Activated CD4-positive, alpha-beta T cell treated with anti-CD3 and anti-CD28 coated beads, Interleukin-10, Interleukin-2, amounts not matched to agents 100 ng/mL and 50 ng/mL, durations not matched to agents 16 hours and 8 hours (primary cell): ENCODE measurements around the gene RAB40B.

ENCODE experiments used
- DNase-seq: peaks from one replicate; pipeline ENCODE4 v3.0.0-alpha.2; 2020

The RAB40B gene

GRCh38 chr17:82690786-82691489 is 7.6 kb downstream of the RAB40B start:
- no peak for DNase-seq

GRCh38 chr17:82689077-82689476 is 9.4 kb downstream of the RAB40B start:
- DNase-seq: no peak

- no peak for DNase-seq
Observed at GRCh38 chr17:82687871-82688270, 10.6 kb downstream of the RAB40B start.

GRCh38 chr17:82687375-82687861 is 11.1 kb downstream of the RAB40B start:
- no peak for DNase-seq

GRCh38 chr17:82686366-82687324 is 11.9 kb downstream of the RAB40B start:
- DNase-seq: no peak

GRCh38 chr17:82685291-82685690 is 13.2 kb downstream of the RAB40B start:
- DNase-seq: no peak

GRCh38 chr17:82684228-82684841 is 14.2 kb downstream of the RAB40B start:
- DNase-seq: no peak

GRCh38 chr17:82683534-82683933 is 15.0 kb downstream of the RAB40B start:
- DNase-seq: no peak

GRCh38 chr17:82681547-82681946 is 17.0 kb downstream of the RAB40B start:
- no peak for DNase-seq

- no peak for DNase-seq
Observed at GRCh38 chr17:82679586-82680465, 18.7 kb downstream of the RAB40B start.

- no peak for DNase-seq
Observed at GRCh38 chr17:82678265-82678891, 20.1 kb downstream of the RAB40B start.

GRCh38 chr17:82677353-82677925 is 21.1 kb downstream of the RAB40B start:
- DNase-seq: no peak

GRCh38 chr17:82675476-82676245 is 22.8 kb downstream of the RAB40B start:
- DNase-seq: no peak

- DNase-seq: no peak
Observed at GRCh38 chr17:82674656-82675475, 23.6 kb downstream of the RAB40B start.

- DNase-seq: no peak
Observed at GRCh38 chr17:82670661-82671450, 27.6 kb downstream of the RAB40B start.

- DNase-seq: peak; percentile 50
Observed at GRCh38 chr17:82668631-82669099, 29.8 kb downstream of the RAB40B start.

- DNase-seq: no peak
Observed at GRCh38 chr17:82668024-82668630, 30.4 kb downstream of the RAB40B start.

- DNase-seq: no peak
Observed at GRCh38 chr17:82667668-82668000, 30.9 kb downstream of the RAB40B start.
